ENCODE data around the gene FBXL17. TPM values are rescaled to one million over a fixed set of nuclear protein-coding genes. Genes with fewer than 3 reads are reported as not detected.

Gene FBXL17
- total RNA-seq, 1 donor from 2014 or later, result 4.2 TPM

DNA sequence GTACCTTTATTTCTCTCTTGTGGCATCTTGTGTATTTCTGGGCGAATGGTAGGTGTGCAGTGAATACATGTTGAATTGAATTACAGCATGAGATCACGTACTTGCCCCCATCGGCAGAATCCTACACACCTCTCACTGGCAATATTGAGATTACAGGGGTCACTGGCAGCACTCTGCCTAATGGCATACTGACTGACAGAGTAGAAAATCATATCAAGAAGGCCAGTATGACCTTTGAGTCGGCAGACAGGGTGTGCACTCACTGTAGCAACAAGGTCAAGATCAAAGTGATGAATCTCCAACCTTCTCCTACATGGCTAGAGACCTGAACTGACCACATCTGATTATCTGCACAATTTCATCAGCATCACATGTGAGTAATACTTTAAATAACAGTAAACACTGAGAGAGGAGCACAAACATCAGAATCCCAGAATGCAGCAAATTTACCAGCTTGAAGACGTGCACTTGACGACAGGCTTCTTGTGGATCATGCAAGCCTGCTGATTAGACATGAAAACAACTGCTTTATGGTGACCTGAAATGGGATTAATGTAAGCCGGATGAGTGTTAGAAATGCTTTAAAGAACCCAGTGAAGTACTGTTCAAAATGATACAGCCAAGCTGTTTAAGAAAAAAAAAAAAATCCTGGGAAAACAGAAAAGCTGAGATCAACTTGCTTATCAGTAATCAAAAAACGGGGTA is 444.1 kb downstream of the FBXL17 start:
- TF ChIP-seq, protein P1, sequence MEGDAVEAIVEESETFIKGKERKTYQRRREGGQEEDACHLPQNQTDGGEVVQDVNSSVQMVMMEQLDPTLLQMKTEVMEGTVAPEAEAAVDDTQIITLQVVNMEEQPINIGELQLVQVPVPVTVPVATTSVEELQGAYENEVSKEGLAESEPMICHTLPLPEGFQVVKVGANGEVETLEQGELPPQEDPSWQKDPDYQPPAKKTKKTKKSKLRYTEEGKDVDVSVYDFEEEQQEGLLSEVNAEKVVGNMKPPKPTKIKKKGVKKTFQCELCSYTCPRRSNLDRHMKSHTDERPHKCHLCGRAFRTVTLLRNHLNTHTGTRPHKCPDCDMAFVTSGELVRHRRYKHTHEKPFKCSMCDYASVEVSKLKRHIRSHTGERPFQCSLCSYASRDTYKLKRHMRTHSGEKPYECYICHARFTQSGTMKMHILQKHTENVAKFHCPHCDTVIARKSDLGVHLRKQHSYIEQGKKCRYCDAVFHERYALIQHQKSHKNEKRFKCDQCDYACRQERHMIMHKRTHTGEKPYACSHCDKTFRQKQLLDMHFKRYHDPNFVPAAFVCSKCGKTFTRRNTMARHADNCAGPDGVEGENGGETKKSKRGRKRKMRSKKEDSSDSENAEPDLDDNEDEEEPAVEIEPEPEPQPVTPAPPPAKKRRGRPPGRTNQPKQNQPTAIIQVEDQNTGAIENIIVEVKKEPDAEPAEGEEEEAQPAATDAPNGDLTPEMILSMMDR (conservative IDR thresholded peaks at IDR 0.05; ENCODE audit: low read depth, low read length), result no peak
- no peak overlapping the region for H3K4me3 ChIP-seq (ENCODE audit: low read depth, low read length)
- DNase-seq (ENCODE audit: low read depth), result no peak

DNA sequence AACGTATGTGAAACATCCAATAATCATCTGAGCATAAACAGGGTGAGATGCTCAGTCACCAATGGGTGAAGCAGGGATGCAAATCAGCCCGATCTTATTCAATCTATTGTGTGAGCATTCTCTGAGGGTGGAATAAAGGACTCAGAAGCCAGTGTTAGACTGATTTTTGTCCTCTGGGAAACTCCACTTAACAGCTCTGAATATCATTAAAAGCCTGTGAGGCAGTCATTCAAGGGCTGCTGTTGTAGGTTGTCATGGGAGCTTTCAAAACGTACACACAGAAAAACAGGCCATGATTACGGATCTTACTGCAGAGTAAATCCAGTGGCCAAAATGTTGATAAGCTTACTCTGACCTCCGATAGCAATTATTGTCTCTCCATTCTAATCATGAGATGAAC is 444.7 kb downstream of the FBXL17 start:
- no peak for DNase-seq (ENCODE audit: low read depth)
- TF ChIP-seq, protein P1 (conservative IDR thresholded peaks at IDR 0.05; ENCODE audit: low read depth, low read length), result no peak
- H3K4me3 ChIP-seq (ENCODE audit: low read depth, low read length), result no peak overlapping the region

DNA sequence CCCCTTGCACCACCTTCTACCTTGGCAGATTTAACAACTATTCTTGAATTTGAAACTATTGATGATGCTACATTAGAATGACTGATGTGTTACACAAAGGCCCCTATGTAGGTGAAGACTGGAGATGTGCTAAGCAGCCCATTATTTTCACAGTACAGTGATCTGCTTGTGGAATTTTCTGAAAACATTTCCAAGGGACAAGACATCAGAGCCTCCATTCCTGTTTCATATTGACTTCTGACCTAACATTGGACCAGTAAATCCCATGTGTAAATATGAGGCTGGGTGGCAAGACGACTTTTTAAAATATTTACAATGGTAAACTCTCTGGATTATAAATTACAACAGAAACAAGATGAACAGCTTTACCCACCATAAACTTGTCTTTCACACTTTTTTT is 445.4 kb downstream of the FBXL17 start:
- DNase-seq (ENCODE audit: low read depth), result no peak
- TF ChIP-seq, protein P1 (conservative IDR thresholded peaks at IDR 0.05; ENCODE audit: low read depth, low read length), result no peak
- no peak overlapping the region for H3K4me3 ChIP-seq (ENCODE audit: low read depth, low read length)

DNA sequence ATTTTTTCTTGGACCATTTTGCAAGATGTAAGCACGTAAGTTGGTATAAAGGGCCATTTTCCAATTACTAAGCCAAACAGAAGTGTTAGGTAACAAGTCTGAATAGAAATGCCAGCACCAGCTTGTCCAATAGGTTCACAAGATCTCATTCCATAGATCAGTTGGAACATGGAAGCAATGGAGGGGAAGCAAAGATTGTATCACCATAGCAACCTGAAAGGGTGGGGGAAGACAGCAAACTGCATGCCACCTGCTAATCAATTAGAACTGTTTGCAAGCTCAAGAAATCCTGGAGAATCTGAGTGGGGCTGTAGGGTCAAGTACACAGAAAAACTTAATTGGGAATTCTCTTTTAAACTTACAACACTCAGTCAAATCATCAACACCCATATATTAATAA is 446.3 kb downstream of the FBXL17 start:
- TF ChIP-seq, protein P1 (conservative IDR thresholded peaks at IDR 0.05; ENCODE audit: low read depth, low read length), result no peak
- no peak for DNase-seq (ENCODE audit: low read depth)

DNA sequence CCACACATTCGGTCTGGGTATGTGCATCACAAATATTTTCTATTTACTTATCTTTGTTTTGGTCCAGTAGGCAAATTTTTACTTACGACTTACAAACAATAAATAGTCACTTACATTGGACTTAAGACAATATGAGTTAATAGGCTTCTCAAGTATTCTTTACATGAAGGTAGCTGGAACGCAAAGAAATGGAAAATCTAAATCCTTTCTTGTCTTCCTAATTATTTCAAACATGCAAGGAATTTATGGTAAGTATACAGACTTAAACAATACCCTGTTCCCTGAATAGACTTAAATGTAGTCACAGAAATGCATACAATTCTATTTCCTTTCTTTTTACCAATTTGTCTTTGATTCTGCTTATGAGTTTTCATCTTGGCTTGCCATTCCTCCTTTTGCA is 448.6 kb downstream of the FBXL17 start:
- H3K4me3 ChIP-seq (ENCODE audit: low read depth, low read length), result no peak overlapping the region
- no peak for DNase-seq (ENCODE audit: low read depth)
- TF ChIP-seq, protein P1 (conservative IDR thresholded peaks at IDR 0.05; ENCODE audit: low read depth, low read length), result no peak

More for the DNA sequence above, 446.3 kb downstream of the FBXL17 start:
- no peak overlapping the region for H3K4me3 ChIP-seq (ENCODE audit: low read depth, low read length)

DNA sequence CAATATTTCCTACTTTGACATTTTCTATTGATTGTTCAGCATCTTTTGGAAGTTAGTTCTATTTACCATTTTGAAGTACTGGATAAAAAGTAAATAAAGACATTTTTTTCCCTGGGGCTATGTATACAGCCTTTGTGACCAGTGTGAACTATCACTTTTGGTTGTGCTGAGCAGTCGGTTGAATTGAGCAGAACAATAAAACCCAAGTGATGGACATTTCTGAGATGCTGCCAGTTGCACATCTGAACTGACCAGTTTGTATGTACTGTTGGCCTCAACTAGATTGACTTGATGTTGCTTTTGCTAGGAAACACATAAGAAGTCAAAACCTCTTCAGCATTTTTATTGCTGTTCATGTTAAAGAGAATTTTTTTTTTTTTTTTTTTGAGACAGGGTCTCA is 451.0 kb downstream of the FBXL17 start:
- TF ChIP-seq, protein P1 (conservative IDR thresholded peaks at IDR 0.05; ENCODE audit: low read depth, low read length), result no peak
- no peak for DNase-seq (ENCODE audit: low read depth)
- H3K4me3 ChIP-seq (ENCODE audit: low read depth, low read length), result no peak overlapping the region

DNA sequence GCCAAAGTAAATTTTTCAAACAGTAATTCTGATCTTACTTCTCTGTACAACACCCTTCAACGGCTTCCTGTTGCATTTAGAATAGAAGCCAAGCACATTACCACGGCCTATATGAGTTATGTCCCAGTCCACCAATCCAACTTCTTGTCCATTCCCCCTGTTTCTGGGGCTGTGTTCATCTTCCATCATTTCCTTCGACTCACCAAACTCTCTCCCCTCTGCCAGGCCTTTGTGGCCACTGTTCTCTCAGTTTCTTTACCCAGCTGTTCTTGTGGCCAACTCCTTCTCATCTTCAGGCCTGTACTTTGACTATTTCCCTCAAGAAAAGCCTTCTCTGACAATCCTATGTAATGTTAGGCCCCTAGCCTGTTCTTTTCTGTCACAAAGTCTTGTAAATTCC is 451.8 kb downstream of the FBXL17 start:
- no peak overlapping the region for H3K4me3 ChIP-seq (ENCODE audit: low read depth, low read length)
- no peak for DNase-seq (ENCODE audit: low read depth)
- TF ChIP-seq, protein P1 (conservative IDR thresholded peaks at IDR 0.05; ENCODE audit: low read depth, low read length), result no peak

All from epithelial cell of proximal tubule (primary cell).